DMS114 treated with DMSO at 0.1 percent for 48 hours (cell line): ENCODE results near the gene HTR1D.
"Not testable (repeated sequence)": the region's sequence is repeated elsewhere in the genome, so short reads cannot be mapped to it uniquely, and the experiment has no call there.

Source experiments
- DNase-seq: peaks from one replicate; lab custom pipeline; 2025; ENCODE audit not compliant: unreplicated experiment; lab: John Stamatoyannopoulos, UW

HTR1D gene

GRCh38 chr1:23217421-23218115 lies at the start of gene HTR1D:
TSS of gene HTR1D (minus strand) at chr1:23217502. CDS start at chr1:23194219, 23,283 bp downstream.
- no peak for DNase-seq

DNA sequence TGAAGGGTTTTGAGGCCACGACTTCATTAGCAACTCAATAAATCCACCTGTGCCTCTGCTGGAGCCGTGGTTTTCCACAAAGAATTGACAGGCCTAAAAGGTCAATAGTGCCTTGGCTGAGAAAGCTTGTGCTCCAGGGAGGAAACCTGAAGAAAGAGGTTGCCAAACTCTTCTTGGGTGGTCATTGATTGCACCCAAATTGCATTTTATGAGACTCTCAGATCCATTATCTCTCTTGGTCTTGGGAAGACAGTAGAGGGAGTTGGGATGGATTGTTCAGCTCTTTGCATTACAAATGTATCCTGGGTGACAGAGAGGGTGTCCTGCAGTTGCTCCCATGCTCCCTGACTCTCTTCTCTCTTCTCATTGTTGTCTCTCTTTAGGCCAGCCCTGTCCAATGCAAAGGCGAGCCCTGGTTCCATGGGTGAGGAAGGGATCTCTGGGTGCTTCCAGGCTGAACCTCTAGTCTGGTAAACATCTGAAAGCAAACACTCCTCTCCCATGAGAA lies 46.1 kb upstream of the HTR1D start:
- no peak for DNase-seq

DNA sequence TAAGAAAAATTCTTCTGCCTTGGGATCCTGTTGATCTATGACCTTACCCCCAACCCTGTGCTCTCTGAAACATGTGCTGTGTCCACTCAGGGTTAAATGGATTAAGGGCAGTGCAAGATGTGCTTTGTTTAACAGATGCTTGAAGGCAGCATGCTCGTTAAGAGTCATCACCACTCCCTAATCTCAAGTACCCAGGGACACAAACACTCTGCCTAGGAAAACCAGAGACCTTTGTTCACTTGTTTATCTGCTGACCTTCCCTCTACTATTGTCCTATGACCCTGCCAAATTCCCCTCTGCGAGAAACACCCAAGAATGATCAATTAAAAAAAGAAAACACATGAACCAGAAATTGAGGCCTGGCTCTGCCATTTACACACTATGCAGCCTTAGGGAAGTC lies 40.8 kb upstream of the HTR1D start:
- DNase-seq: not testable (repeated sequence)

DNA sequence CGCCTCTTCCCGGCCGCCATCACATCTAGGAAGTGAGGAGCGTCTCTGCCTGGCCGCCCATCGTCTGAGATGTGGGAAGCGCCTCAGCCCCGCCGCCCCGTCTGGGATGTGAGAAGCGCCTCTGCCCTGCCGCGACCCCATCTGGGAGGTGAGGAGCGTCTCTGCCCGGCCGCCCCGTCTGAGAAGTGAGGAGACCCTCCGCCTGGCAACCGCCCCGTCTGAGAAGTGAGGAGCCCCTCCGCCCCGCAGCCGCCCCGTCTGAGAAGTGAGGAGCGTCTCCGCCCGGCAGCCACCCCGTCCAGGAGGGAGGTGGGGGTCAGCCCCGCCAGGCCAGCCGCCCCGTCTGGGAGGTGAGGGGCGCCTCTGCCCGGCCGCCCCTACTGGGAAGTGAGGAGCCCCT lies 40.1 kb upstream of the HTR1D start:
- DNase-seq: not testable (repeated sequence)

- no peak for DNase-seq
Observed at GRCh38 chr1:23254584-23254983, 37.3 kb upstream of the HTR1D start.

DNA sequence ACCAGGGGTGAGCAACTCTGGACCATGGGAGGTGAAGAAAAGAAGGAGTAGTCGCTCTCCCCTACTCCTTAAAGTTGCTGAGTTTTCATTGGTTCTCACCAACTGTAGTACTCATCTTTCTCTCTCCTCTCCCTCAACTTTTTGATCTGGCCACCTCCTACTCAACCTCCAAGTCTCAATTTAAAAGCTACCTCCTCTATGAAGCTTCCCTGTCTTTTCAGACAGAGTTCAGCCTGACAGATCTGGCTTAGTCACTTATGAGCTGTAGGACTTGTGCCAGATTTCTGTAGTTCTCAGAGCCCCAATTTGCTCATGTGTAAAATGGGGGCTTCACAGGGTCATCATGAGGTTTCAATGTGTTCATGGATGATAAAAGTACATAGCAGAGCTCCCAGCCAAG lies 34.5 kb upstream of the HTR1D start:
- DNase-seq: no peak

- DNase-seq: no peak
Observed at GRCh38 chr1:23249787-23250454, 32.6 kb upstream of the HTR1D start.

DNA sequence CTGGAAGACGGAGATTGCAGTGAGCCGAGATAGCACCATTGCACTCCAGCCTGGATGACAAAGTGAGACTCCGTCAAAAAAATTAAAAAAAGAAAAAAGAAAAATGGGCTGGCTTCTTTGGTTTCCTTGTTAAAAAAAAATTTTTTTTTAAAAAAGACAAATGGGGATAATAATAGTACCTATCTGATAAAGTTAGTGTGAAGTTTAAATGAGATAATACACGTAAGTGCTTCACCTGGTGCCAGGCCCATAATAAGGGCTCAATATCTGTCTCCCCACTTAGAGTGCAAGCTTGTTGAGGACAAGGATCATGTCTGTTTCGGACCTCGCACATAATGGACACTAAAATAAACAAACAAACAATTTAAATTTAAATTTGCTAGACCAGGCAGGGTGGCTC lies 30.0 kb upstream of the HTR1D start:
- DNase-seq: no peak

DNA sequence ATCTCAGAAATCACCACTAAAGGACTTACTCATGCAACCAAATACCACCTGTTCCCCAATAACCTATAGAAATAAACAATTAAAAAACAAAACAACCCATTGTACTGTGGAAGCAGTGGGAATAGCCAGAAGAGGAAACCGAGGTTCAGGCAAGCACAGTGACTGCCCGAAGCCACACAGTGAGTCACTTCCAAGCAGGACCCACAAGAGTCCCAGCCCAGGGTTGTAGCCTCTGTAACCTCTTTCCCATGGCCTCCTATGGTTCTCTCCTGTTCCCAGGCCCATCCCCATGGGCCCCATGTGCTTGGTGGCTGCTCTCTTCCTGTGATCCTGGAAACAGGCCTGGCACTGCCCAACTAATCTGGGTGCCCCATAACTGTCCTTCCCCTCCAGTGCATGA lies 29.0 kb upstream of the HTR1D start:
- DNase-seq: no peak

GRCh38 chr1:23244256-23244761 lies 27.0 kb upstream of the HTR1D start:
- no peak for DNase-seq

DNA sequence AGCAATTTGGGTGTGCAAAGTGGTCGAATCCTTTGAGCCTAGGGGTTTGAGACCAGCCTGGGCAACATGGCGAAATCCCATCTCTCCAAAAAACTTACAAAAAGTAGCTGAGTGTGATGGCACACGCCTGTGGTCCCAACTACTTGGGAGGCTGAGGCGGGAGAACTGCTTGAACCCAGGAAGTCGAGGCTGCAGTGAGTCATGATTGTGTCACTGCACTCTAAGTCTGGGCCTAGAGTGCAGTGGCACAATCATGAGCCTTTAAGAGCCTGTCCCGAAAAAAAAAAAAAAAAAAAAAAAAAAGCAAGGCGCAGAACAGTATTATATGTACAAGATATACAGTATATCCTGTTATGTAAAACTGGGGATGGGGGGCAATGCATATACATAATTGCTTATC lies 25.1 kb upstream of the HTR1D start:
- no peak for DNase-seq

GRCh38 chr1:23239638-23240295 lies 22.5 kb upstream of the HTR1D start:
- DNase-seq: no peak

- DNase-seq: no peak
Observed at GRCh38 chr1:23238565-23238964, 21.3 kb upstream of the HTR1D start.

DNA sequence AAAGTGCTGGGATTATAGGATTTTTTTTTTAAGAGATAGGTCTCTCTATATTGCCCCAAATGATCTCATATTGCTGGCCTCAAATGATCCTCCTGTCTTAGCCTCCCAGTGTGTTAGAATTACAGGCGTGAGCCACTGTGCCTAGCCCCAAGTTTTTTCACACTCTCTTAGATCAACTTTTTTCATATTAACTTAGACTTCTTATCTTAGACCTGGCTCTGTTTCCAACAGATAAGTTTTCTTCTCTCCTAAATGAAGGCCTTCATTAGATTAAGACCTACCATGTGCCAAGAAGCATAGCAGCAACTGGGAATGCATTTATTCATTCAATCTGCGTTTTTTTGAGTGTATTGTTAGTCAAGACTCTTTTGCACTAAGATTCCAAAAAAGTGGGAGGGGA lies 20.2 kb upstream of the HTR1D start:
- DNase-seq: no peak

- DNase-seq: no peak
Observed at GRCh38 chr1:23227806-23228205, 10.5 kb upstream of the HTR1D start.

- no peak for DNase-seq
Observed at GRCh38 chr1:23224739-23225648, 7.7 kb upstream of the HTR1D start.

DNA sequence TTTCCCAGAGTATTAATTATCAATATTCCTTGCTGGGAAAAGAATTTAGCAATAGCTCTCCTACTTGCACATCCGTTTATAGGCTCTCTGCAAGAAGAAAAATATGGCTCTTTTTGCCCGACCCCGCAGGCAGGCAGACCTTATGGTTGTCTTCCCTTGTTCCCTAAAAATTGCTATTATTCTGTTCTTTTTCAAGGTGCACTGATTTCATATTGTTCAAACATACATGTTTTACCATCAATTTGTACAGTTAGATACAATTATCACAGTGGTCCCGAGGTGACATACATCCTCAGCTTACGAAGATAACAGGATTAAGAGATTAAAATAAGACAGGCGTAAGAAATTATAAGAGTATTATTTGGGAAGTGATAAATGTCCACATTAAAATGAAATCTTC lies 6.7 kb upstream of the HTR1D start:
- DNase-seq: not testable (repeated sequence)

GRCh38 chr1:23223490-23223951 lies 6.2 kb upstream of the HTR1D start:
- DNase-seq: not testable (repeated sequence)

- no peak for DNase-seq
Observed at GRCh38 chr1:23222742-23223141, 5.4 kb upstream of the HTR1D start.

GRCh38 chr1:23222331-23222730 lies 5.0 kb upstream of the HTR1D start:
- no peak for DNase-seq

DNA sequence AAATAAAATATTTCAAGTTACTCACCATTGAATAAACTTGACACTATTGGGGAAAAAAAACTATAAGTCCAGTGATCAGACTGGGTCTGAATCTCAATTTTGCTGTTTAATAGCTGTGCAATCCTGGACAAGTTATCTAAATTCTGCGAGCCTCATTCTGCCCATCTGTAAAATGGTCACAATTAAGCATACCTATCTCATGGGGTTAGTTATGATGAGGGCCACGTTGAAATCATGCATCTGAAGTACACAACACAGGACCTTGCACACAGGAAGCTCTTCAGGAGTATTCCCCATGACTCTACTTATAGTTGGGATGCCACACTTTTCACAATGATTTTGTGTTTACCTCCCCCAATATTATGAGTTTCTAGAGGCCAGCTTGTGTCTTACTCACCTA lies 3.8 kb upstream of the HTR1D start:
- no peak for DNase-seq
